ENCODE results near the gene ZNF326.
A peak's percentile ranks its signal among the peaks of the same experiment; 100 is the strongest.
"Not testable (repeated sequence)": the region's sequence is repeated elsewhere in the genome, so short reads cannot be mapped to it uniquely, and the experiment has no call there.

ZNF326 gene

DNA sequence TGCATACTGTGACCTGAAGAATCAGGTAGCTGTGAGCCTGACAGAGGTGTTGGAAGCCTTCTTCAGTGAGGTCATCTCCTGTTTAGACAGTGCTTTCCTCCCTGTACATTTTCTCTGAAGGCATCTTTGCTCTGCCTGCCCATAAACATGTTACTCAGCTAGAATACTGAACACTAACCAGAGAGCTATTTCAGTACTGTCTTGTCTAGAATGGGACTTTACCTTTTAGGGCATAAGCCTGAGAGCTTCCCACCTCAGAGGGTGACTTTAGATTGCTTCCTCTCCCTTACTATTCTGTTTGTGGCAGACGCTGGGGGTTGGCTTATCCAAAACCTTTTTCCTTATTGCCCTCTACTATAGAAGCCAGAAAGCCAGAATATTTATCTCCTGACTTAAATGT is 23.3 kb upstream of the ZNF326 start:
- DNase-seq = no peak

GRCh38 chr1:89972024-89972423 is 22.9 kb upstream of the ZNF326 start:
- no peak for DNase-seq

- DNase-seq = no peak
These were observed 21.3 kb upstream of the ZNF326 start for GRCh38 chr1:89973471-89974127.

DNA sequence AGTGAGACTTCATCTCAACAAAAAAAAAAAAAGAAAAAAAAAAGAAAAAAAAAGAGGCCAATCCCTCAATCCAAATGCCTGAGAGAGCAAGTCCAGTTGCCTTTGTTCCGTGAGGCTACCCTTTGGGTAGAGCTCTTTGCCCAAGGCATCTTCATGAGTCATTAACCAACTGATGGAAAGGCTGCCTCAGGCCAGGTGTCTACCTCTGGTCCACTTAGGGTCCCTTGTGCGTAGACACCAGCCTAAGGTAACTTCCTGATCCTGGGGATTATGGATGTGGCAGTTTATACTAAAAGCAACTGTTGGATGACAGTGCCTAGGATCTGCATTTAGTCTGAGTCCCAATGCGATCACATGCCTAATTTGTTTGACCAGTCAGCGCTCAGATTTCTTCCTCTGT is 20.7 kb upstream of the ZNF326 start:
- no peak for DNase-seq

GRCh38 chr1:89974696-89975470 is 20.0 kb upstream of the ZNF326 start:
- no peak for DNase-seq

DNA sequence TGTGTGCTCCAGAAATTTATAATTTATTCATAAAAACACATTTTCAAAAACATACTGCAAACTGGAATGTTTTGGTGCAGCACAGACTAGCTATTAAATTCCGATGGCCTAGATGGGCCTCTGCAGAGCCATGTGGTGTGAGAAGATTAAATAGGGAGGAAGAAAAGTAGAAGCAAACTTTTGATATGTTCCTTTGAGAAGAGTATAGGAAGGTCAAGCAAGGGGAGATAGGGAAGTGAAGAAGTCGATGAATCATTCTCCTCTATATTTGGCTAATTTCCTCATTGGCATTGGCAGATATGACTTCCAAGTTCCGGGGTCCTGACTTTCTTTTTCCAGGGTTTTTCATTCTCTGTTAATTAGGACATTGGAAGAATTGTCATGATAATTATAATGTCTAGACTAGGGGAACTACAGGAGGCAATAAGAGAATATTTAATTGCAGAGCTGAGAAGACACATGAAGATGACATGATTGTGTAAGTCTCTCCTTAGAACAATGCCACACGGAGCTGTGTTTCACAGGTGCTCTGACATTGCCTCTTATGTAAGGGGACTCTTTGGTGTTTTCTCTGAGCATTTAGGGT is 19.3 kb upstream of the ZNF326 start:
- DNase-seq = no peak

GRCh38 chr1:89978755-89979154 is 16.2 kb upstream of the ZNF326 start:
- DNase-seq = no peak

GRCh38 chr1:89980605-89981004 is 14.3 kb upstream of the ZNF326 start:
- no peak for DNase-seq

DNA sequence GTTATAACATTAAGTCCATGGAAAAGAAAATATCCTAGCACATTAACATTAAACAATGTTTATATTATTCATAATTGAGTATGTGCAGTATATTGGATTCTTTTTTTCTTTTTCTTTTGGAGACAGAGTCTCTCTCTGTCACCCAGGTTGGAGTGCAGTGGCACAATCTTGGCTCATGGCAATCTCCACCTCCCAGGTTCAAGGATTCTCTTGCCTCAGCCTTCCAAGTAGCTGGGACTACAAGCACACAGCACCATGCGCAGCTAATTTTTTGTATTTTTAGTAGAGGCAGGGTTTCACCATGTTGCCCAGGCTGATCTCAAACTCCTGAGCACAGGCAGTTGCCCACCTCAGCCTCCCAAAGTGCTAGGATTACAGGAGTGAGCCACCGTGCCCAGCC is 12.1 kb upstream of the ZNF326 start:
- DNase-seq = not testable (repeated sequence)

DNA sequence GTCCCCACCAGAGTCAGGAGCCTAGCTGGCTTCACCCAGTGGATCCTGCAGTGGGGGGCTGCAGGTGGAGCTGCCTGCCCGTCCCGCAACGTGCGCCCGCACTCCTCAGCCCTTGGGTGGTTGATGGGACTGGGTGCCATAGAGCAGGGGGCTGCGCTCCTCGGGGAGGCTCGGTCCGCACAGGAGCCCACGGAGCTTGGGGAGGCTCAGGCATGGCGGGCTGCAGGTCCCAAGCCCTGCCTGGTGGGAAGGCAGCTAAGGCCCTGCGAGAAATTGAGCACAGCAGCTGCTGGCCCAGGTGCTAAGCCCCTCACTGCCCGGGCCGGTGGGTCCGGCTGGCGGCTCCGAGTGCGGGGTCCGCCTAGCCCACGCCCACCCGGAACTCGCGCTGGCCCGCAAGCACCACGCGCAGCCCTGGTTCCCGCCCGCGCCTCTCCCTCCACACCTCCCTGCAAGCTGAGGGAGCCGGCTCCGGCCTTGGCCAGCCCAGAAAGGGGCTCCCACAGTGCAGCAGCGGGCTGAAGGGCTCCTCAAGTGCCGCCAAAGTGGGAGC is 10.3 kb upstream of the ZNF326 start:
- DNase-seq = not testable (repeated sequence)

DNA sequence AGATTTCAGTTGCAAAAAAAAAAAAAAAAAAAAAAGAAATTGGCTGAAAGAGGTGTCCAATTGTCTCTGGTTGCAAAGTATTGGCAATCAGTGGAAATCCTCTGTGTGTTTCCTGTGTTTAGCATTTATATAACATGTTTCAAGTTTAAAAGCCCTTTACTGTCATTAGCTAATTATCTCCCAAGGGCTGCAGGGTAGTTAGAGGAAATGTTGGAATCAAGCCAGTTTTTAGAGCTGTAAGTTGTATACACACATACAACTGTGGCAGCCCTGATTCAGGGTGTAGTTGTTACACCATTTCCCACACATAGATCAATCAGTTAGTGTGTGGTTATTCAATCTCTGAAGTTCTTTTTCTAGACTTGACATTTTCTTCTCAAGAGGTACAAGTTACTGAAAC is 8.9 kb upstream of the ZNF326 start:
- no peak for DNase-seq

DNA sequence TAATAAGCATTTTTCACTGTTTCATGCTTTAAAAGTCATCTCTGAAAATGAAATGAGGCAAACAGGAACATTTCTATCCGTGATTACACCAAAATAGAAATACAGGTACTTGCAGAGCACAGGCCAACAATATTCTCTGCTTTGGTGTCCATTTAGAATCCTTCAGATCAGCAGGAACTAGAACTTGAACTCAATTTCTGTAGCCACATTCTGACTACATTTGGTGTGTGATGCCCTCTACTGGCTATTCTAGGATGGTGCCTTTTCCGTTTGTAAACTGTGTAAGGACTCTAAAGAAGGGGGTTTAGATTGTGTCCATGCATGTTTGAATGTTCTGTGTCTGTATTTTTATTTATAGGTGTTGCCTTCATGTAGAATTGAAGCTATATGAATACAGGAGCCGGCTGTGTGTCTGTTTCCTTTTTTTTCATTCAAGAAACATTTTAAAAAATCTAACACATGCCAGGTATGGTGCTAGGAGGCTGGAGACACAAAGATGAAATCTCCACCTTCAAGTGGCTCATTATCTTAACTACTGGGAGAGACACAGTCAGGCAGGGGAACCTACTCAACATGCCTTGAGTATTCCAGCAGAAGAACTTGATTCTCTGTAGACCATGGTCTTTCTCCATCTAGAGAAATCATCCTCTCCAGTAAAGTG is 7.6 kb upstream of the ZNF326 start:
- DNase-seq = peak; percentile 56

GRCh38 chr1:89989099-89989498 is 5.8 kb upstream of the ZNF326 start:
- no peak for DNase-seq

DNA sequence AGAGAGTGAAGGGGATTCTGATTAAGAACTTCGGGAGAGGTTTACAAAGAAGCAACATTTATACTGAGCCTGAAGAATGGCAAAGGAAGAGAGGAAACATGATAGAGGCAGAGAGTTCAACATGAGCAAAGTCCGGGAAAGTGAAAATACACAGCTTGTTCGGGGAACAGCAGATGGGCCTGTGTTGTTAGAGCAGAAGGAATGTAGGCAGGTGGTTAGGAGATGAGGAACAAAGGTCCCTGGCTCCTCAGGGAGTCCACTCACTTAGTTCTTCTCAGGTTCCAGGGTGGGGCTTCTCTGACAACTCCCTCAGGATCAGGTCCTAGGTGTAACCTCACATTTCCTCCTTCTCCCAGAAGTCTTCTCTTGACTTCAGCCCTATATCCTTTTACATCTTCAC is 5.1 kb upstream of the ZNF326 start:
- no peak for DNase-seq

DNA sequence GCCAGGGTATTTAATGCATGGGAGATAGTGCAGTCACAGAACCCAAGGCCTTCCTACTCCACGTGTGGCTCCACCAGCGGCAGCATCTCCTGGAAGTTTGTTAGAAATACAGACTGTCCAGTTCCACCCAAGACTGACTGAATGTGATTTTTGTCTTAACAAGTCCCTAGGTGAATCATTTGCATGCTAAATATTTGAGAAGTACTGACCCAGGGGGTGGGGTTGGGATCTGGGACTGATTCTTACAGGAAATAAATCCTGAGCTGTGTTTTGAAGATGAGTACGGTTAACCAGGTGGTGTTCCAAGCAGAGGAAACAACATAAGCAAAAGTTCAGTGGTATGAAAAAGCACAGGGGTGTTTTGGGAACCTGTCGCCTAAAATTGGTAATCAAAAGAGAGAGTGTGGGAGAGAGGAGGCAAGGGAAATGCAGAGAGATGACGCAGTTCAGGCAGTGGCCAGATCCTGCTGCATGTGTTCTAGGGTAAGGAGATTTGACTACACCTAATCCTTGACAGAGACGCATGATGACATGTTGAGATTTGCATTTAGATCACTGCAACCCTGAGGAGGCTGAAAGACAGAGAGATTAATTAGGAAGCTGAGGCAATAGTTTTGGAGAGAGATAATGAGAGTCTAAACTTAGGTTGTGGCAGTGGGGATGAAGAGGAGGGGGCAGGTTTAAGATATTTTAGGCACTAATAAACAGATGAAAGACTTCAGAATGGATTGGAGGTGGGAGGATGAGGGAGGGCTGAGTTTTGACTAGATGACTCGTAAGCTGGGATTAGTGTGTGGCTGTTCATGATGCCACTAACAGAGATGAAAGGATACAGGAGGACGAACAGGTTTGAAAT is 3.7 kb upstream of the ZNF326 start:
- no peak for DNase-seq

GRCh38 chr1:89993541-89993940 is 1.4 kb upstream of the ZNF326 start:
- DNase-seq = no peak

DNA sequence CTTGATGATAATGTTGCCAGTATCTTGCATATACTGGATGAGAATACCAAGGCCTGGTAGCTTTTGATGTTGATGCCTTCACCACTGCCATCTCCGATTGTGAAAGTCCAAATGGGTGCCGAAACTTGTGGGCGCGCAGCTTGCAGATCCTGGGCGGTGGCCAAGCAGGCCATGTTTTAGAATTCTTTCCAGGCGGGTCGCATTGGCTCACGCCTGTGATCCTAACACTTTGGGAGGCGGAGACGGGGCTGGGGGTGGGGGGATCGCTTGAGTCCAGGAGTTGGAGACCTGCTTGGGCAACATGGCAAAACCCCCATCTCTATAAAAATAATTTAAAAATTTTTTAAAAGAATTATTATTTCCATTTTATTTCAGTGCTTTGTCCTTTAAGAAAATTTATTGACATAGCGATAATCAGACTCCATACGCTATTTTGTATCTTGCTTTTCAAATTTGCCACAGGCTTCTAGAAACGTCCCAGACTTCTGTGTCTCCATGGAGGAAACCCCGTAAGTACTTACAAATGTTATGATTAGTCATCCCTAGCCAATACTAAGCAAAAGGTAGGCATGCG is 592 bp upstream of the ZNF326 start:
- no peak for DNase-seq

- no peak for DNase-seq
These were observed 914 bp downstream of the ZNF326 start for GRCh38 chr1:89995598-89996449.

- DNase-seq = no peak
These were observed 1.7 kb downstream of the ZNF326 start for GRCh38 chr1:89996450-89997110.

DNA sequence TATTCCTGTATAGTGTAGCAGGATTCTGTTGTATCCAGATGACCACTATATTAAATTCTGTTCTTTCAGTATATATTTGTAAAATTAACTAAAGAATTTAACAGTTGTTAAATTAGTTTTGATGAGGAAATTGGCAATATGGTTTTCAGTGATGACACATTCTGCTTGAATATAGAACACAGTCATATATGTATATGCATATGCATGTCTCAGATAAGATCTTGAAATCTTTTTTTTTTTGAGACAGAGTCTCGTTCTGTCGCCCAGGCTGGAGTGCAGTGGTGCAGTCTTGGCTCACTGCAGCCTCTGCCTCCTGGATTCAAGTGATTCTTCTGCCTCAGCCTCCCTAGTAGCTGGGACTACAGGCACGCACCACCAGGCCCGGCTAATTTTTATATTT is 2.2 kb downstream of the ZNF326 start:
- not testable (repeated sequence) for DNase-seq

DNA sequence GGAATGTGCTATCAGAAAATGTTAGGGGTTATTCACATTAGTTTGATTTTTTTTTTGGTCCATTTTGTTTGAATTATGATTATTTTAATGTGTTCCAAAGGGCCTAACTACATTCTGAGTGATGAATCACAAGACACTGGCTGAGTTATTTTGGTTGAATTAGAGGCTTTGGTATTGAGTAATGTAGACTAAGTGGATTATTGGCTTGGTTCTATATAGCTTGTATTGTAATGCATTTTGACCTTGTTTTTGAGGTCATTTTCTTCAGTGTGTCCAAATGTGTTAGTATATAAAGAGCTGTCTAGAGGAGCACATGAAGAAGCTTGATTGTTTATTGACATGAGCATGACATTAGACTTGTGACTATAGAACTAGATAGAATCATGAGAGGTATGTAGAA is 3.4 kb downstream of the ZNF326 start:
- no peak for DNase-seq
